ENCODE data around the gene NBPF1.
"Not testable (repeated sequence)": the region's sequence is repeated elsewhere in the genome, so short reads cannot be mapped to it uniquely, and the experiment has no call there.

NBPF1 gene

GRCh38 chr1:16605532-16606505 lies 7.5 kb downstream of the NBPF1 start:
- no peak overlapping the region for H3K4me3 ChIP-seq (ENCODE audit: low read length)
- TF ChIP-seq, protein P1, sequence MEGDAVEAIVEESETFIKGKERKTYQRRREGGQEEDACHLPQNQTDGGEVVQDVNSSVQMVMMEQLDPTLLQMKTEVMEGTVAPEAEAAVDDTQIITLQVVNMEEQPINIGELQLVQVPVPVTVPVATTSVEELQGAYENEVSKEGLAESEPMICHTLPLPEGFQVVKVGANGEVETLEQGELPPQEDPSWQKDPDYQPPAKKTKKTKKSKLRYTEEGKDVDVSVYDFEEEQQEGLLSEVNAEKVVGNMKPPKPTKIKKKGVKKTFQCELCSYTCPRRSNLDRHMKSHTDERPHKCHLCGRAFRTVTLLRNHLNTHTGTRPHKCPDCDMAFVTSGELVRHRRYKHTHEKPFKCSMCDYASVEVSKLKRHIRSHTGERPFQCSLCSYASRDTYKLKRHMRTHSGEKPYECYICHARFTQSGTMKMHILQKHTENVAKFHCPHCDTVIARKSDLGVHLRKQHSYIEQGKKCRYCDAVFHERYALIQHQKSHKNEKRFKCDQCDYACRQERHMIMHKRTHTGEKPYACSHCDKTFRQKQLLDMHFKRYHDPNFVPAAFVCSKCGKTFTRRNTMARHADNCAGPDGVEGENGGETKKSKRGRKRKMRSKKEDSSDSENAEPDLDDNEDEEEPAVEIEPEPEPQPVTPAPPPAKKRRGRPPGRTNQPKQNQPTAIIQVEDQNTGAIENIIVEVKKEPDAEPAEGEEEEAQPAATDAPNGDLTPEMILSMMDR (conservative IDR thresholded peaks at IDR 0.05; ENCODE audit: low read depth, low read length), result no peak
- no peak for DNase-seq (ENCODE audit: low read depth)

DNA sequence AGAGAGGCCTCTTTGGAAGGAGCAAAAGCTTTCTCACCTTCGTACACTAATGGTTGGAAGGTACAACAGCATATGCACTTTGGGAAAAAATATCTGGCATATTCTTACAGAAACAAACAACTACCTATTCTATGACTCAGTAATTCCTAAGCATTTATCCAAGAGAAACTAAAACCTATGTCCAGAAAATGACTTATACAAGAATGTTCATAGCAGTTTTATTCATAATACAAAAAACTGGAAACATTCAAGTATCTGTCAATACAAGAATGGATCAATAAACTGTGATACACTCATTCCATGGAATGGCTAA lies 8.2 kb downstream of the NBPF1 start:
- TF ChIP-seq, protein P1 (conservative IDR thresholded peaks at IDR 0.05; ENCODE audit: low read depth, low read length), result no peak
- no peak for DNase-seq (ENCODE audit: low read depth)
- H3K4me3 ChIP-seq (ENCODE audit: low read length), result no peak overlapping the region

GRCh38 chr1:16604514-16605212 lies 8.7 kb downstream of the NBPF1 start:
- not testable (repeated sequence) for DNase-seq (ENCODE audit: low read depth)

DNA sequence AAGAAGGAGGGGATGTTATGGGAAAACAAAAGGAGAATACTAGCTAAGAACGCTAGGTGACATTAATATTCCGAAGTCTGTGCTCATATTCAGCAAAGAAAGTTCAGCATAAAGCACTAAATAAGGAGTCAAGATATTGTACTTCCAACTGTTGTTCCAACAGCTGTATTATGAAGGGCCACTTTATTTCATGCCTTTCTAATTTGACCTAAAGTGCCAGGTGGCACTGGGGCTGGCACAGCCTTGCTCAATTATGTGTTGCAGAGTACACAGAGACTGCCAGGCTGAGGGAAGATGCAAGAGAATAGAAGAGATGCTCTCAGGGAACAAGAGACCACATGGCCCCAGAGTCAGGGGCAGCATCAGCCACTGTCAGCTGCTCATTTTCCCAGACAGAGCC lies 9.7 kb downstream of the NBPF1 start:
- H3K4me3 ChIP-seq (ENCODE audit: low read length); DNase-seq (ENCODE audit: low read depth): not testable (repeated sequence)

More at GRCh38 chr1:16604514-16605212, 8.7 kb downstream of the NBPF1 start:
- H3K4me3 ChIP-seq (ENCODE audit: low read length), result not testable (repeated sequence)

GRCh38 chr1:16602336-16603011 lies 10.9 kb downstream of the NBPF1 start:
- DNase-seq (ENCODE audit: low read depth); H3K4me3 ChIP-seq (ENCODE audit: low read length): not testable (repeated sequence)

- not testable (repeated sequence) for DNase-seq (ENCODE audit: low read depth); H3K4me3 ChIP-seq (ENCODE audit: low read length)
These were observed 12.2 kb downstream of the NBPF1 start for GRCh38 chr1:16600855-16601786.

- not testable (repeated sequence) for DNase-seq (ENCODE audit: low read depth)
These were observed 14.0 kb downstream of the NBPF1 start for GRCh38 chr1:16599326-16599725.

DNA sequence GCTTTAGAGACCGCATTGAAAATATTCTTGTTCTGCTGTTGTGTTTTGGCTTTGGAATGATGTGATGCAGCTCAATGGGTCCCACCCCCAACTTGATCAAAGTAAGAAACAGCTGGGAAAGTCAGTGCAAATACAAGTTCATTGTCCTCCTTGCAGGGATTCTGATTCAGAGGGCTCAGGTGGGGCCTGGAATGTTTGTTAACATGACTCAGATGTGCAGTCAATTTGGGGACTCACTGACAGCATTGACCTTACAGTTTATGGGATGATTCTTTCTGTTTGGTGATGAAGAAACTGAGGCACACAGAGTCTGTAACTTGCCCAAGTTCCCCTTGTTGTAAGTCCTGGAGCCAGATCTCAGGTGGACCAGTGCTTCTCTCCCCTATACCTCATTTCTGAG lies 18.1 kb downstream of the NBPF1 start:
- not testable (repeated sequence) for DNase-seq (ENCODE audit: low read depth); H3K4me3 ChIP-seq (ENCODE audit: low read length)

More at GRCh38 chr1:16599326-16599725, 14.0 kb downstream of the NBPF1 start:
- not testable (repeated sequence) for H3K4me3 ChIP-seq (ENCODE audit: low read length)

DNA sequence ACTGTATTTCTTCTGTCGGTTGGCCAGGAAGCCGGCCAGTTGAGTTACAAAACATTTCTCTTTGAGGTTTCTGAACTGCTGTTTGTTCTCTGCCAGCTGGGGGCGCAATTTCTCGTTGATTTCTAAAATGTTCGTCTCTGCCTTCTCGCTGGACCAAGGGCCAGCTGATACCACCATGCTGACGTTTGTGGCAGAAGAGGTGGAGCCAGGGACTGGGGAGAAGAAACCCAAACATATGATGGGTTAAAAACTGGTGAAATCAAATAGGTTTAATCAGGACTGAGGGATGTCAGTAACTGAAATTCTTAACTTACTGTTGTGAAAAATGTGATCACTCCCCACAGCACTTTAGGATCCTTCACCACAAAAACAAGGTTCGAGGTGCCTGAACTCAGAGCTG lies 21.5 kb downstream of the NBPF1 start:
- not testable (repeated sequence) for H3K4me3 ChIP-seq (ENCODE audit: low read length); DNase-seq (ENCODE audit: low read depth)

DNA sequence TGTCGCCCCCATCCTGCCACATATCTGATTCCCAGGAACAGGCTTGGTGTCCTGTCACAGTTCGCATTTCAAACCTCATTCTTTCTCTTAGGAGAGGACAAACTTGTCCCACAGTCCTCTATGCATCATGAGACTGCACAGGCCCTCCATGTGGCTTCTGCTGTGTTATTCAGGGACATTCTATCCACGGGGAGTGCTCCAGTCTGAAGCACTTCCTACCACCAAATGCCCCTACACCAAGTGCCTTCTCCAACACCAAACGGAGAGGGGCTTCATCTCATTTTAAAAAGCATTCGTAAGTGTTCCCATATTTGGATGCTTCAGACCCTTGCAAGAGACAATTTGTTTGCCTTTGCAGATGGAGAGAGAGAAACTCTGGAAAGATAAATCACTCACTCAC lies 25.3 kb downstream of the NBPF1 start:
- DNase-seq (ENCODE audit: low read depth); H3K4me3 ChIP-seq (ENCODE audit: low read length): not testable (repeated sequence)

DNA sequence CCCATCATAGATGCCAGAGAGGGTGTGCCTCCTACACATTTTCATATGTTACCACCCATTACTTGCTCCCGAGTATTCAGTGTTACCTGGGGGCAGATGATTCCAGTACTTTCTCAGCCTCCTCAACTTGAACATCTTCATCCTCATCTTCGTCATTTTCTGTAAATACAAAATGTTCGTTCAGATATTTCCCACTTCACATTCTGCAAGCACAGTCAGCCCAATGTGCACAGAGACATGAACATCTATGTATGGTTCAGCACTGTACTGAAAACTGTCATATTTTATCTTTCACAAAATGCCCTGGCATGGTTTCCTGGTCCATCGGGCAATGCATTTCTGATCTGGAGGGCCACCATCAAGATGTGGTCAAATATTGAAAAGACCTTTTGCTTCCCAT lies 25.7 kb downstream of the NBPF1 start:
- not testable (repeated sequence) for DNase-seq (ENCODE audit: low read depth); H3K4me3 ChIP-seq (ENCODE audit: low read length)

- not testable (repeated sequence) for DNase-seq (ENCODE audit: low read depth); H3K4me3 ChIP-seq (ENCODE audit: low read length)
These were observed 48.0 kb downstream of the NBPF1 start for GRCh38 chr1:16565324-16565723.

DNA sequence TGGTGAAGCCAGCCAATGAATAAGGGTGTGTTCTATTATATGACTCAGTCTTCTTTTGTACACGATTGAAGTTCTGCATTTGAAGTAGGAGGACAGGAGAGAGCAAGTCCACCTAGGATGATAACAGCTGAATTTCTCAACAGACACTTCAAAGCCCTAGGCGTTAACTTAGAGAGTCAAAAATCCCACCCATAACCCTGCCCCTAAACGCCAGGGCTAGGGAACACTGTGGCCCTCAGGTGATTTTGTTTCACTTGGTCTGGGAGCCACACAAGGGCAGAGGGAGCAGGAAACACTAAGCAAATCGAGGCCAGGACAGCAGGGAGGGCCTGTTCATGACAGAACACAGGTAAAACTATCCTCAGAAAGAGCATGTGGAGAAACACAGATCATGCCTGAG lies 52.3 kb downstream of the NBPF1 start:
- H3K4me3 ChIP-seq (ENCODE audit: low read length); DNase-seq (ENCODE audit: low read depth): not testable (repeated sequence)

GRCh38 chr1:16560498-16560897 lies 52.9 kb downstream of the NBPF1 start:
- not testable (repeated sequence) for DNase-seq (ENCODE audit: low read depth); H3K4me3 ChIP-seq (ENCODE audit: low read length)

GRCh38 chr1:16559688-16560087 lies 53.7 kb downstream of the NBPF1 start:
- not testable (repeated sequence) for DNase-seq (ENCODE audit: low read depth); H3K4me3 ChIP-seq (ENCODE audit: low read length)

DNA sequence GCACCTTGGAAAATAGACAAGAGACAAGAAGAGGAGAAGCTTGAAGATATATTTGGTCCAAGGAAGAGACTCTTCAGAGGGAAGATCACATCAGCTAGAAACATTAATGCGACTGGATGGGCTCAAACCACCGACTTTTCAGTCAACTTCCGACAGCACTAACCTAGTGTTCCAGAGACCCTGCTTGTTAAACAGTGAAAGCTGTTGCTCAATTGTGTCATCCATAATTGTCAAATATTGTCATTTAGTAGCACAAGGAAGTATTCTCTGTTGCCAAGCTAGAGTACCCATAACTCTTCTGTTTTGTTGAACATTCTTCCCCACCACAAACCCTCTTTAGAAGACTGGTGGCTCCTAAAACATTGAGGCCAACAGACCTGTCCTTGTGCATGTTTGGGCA lies 56.3 kb downstream of the NBPF1 start:
- not testable (repeated sequence) for H3K4me3 ChIP-seq (ENCODE audit: low read length); DNase-seq (ENCODE audit: low read depth)
